Measurements from ENCODE around the gene STK38. TPM values are rescaled to one million over a fixed set of nuclear protein-coding genes. Genes with fewer than 3 reads are reported as not detected.

Gene STK38
- total RNA-seq, 1 experiment from 2014 or later = 25.7 TPM

DNA sequence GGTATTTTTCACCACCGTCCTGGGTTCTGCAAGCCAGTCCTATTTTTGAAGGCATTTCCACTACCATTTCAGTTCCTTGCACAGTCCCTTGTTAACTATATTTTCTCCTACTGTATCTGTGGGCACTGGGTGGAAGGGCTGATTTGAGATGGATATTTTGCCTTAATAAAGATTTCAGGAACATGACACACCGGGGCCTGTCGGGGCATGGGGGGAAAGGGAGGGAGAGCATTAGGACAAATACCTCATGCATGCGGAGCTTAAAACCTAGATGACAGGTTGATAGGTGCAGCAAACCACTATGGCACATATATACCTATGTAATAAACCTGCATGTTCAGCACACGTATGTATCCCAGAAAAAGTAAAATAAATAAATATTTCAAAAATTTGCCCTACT, 22.4 kb downstream of the STK38 start:
- Histone ChIP-seq H3K79me2 (ENCODE audit: low read length) (no peaks in the 10 kb centered on the region), H3K4me1 (ENCODE audit: insufficient read depth, low read length) (no peaks in the 10 kb centered on the region), H3F3A (ENCODE audit: low read length, unreplicated experiment) (no peaks in the 10 kb centered on the region), H3K36me3 (ENCODE audit: low read depth, low read length) (peaks cover 38% of the 10 kb centered on the region), H3K4me3 (ENCODE audit: low read length) (no peak overlapping the region), H3K4me2 (ENCODE audit: low read length) (no peak overlapping the region), H3K9ac (ENCODE audit: low read length) (no peak overlapping the region), H2AFZ (ENCODE audit: low read length) (no peak overlapping the region), H3K9me3 (ENCODE audit: low read length) (no peaks in the 10 kb centered on the region), H4K20me1 (ENCODE audit: low read length) (no peaks in the 10 kb centered on the region), H3K9me2 (replicated peaks; ENCODE audit: low read length) (no peaks in the 10 kb centered on the region), H3K27me3 (ENCODE audit: low read length) (no peaks in the 10 kb centered on the region), H3K27ac (ENCODE audit: low read length) (no peak overlapping the region)
- no TSS peak for BruUV-seq (replicated peaks)
- CTCF ChIA-PET = interaction anchor here (0.7 kb wide), 1 partner anchor 33 kb away, joined by 8 read pairs; no protein-coding TSS in a partner anchor
- POLR2A ChIA-PET (ENCODE audit: unreplicated experiment) = no interaction called here
- DNase-seq (no peak), ATAC-seq (no peak)
- TF ChIP-seq, protein P1, sequence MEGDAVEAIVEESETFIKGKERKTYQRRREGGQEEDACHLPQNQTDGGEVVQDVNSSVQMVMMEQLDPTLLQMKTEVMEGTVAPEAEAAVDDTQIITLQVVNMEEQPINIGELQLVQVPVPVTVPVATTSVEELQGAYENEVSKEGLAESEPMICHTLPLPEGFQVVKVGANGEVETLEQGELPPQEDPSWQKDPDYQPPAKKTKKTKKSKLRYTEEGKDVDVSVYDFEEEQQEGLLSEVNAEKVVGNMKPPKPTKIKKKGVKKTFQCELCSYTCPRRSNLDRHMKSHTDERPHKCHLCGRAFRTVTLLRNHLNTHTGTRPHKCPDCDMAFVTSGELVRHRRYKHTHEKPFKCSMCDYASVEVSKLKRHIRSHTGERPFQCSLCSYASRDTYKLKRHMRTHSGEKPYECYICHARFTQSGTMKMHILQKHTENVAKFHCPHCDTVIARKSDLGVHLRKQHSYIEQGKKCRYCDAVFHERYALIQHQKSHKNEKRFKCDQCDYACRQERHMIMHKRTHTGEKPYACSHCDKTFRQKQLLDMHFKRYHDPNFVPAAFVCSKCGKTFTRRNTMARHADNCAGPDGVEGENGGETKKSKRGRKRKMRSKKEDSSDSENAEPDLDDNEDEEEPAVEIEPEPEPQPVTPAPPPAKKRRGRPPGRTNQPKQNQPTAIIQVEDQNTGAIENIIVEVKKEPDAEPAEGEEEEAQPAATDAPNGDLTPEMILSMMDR (conservative IDR thresholded peaks at IDR 0.05; ENCODE audit: low read depth, low read length) = no peak
- no peak for TF ChIP-seq EZH2 (IDR thresholded peaks at IDR 0.05; ENCODE audit: low read length, unreplicated experiment)
- intact Hi-C loops (cut with micrococcal nuclease) = no loop called here

DNA sequence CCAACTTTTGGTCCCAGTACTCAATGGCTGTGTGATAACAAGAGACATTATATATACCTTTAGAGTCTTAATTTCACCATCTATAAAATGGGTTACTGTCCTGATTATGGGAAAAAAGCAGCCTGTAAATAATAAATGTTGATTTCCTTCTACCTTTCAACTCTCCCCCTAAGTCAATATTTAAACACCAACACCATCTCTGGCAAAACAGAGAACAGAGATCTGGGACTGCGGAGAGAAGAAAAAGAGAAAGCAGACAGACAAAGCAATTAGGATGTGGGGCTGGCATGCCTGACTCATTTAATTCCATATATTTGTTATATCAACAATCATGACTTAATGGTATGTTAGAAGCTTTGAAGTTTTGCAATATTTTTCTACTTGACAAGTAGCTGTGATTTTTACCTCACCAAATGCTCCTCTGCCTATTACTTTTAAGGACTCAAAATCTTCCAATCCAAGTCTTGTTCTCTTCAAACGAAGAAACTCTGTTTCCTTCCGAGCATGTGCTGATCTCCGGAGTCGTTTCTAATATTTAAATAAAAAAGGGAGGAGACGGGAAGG, 23.3 kb downstream of the STK38 start:
- ChIA-PET CTCF (interaction anchor here (0.7 kb wide), 1 partner anchor 34 kb away, joined by 8 read pairs; no protein-coding TSS in a partner anchor), POLR2A (ENCODE audit: unreplicated experiment) (no interaction called here)
- Histone ChIP-seq H2AFZ (ENCODE audit: low read length) (no peak overlapping the region), H3K36me3 (ENCODE audit: low read depth, low read length) (peaks cover 38% of the 10 kb centered on the region), H3K4me1 (ENCODE audit: insufficient read depth, low read length) (no peaks in the 10 kb centered on the region), H3F3A (ENCODE audit: low read length, unreplicated experiment) (no peaks in the 10 kb centered on the region), H3K9ac (ENCODE audit: low read length) (no peak overlapping the region), H4K20me1 (ENCODE audit: low read length) (no peaks in the 10 kb centered on the region), H3K79me2 (ENCODE audit: low read length) (no peaks in the 10 kb centered on the region), H3K4me3 (ENCODE audit: low read length) (no peak overlapping the region), H3K27ac (ENCODE audit: low read length) (no peak overlapping the region), H3K9me2 (replicated peaks; ENCODE audit: low read length) (no peaks in the 10 kb centered on the region), H3K4me2 (ENCODE audit: low read length) (no peak overlapping the region), H3K9me3 (ENCODE audit: low read length) (no peaks in the 10 kb centered on the region), H3K27me3 (ENCODE audit: low read length) (no peaks in the 10 kb centered on the region)
- no peak for ATAC-seq
- no TSS peak for BruUV-seq (replicated peaks)
- intact Hi-C loops (cut with micrococcal nuclease) = no loop called here
- TF ChIP-seq, protein P1 (conservative IDR thresholded peaks at IDR 0.05; ENCODE audit: low read depth, low read length) = no peak
- TF ChIP-seq EZH2phosphoT487 (IDR thresholded peaks at IDR 0.05; ENCODE audit: borderline replicate concordance, low read length) (no peak), EZH2 (IDR thresholded peaks at IDR 0.05; ENCODE audit: low read length, unreplicated experiment) (no peak)
- no peak for DNase-seq

DNA sequence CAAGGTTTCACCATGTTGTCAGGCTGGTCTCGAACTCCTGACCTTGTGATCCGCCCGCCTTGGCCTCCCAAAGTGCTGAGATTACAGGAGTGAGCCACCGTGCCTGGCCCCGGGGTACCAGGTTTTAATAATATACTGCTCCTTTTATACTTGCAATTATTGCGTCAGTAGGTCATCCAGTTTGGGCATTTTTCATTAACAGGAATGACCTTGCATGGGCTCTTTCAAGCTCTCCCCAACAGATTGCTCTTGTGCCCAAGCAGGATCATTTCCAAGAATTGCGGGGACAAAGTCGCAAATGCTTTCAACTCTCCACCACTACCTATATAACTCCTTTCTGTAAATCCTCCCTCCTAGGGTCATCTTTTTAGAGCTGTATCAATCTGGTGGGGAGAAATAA, 23.8 kb downstream of the STK38 start:
- BruUV-seq (replicated peaks) = no TSS peak
- POLR2A ChIA-PET (ENCODE audit: unreplicated experiment) = no interaction called here
- no peak for ATAC-seq

More for the DNA sequence above, 23.8 kb downstream of the STK38 start:
- no peak overlapping the region for H2AFZ ChIP-seq (ENCODE audit: low read length)
- no peak overlapping the region for H3K4me2 ChIP-seq (ENCODE audit: low read length)
- no peak overlapping the region for H3K4me3 ChIP-seq (ENCODE audit: low read length)
- DNase-seq = no peak
- H3F3A ChIP-seq (ENCODE audit: low read length, unreplicated experiment) = no peaks in the 10 kb centered on the region
- no peak overlapping the region for H3K9ac ChIP-seq (ENCODE audit: low read length)
- CTCF ChIA-PET = no interaction called here
- H3K79me2 ChIP-seq (ENCODE audit: low read length) = no peaks in the 10 kb centered on the region
- no peaks in the 10 kb centered on the region for H3K9me2 ChIP-seq (replicated peaks; ENCODE audit: low read length)
- no peaks in the 10 kb centered on the region for H3K4me1 ChIP-seq (ENCODE audit: insufficient read depth, low read length)
- no peak overlapping the region for H3K27ac ChIP-seq (ENCODE audit: low read length)
- no peaks in the 10 kb centered on the region for H3K27me3 ChIP-seq (ENCODE audit: low read length)
- TF ChIP-seq, protein P1 (conservative IDR thresholded peaks at IDR 0.05; ENCODE audit: low read depth, low read length) = no peak
- TF ChIP-seq EZH2phosphoT487 (IDR thresholded peaks at IDR 0.05; ENCODE audit: borderline replicate concordance, low read length) = no peak
- TF ChIP-seq EZH2 (IDR thresholded peaks at IDR 0.05; ENCODE audit: low read length, unreplicated experiment) = no peak
- intact Hi-C loops (cut with micrococcal nuclease) = no loop called here
- no peaks in the 10 kb centered on the region for H4K20me1 ChIP-seq (ENCODE audit: low read length)
- H3K9me3 ChIP-seq (ENCODE audit: low read length) = no peaks in the 10 kb centered on the region
- peaks cover 38% of the 10 kb centered on the region for H3K36me3 ChIP-seq (ENCODE audit: low read depth, low read length)
